GM18505 (cell line): Measurements from ENCODE around the gene KRT9.

ENCODE experiments used
- ATAC-seq: cut with Tn5 transposase; IDR thresholded peaks from one replicate; pipeline ENCODE4 v1.9.1; 2021; ENCODE audit not compliant: unreplicated experiment
- POLR2A ChIP-seq: IDR thresholded peaks from 4 replicates; pipeline ENCODE4 v1.6.1; 2011; ENCODE audit warnings: borderline replicate concordance; ENCODE audit not compliant: insufficient read depth, insufficient read length; ENCODE audit errors: extremely low read depth

Gene KRT9

DNA sequence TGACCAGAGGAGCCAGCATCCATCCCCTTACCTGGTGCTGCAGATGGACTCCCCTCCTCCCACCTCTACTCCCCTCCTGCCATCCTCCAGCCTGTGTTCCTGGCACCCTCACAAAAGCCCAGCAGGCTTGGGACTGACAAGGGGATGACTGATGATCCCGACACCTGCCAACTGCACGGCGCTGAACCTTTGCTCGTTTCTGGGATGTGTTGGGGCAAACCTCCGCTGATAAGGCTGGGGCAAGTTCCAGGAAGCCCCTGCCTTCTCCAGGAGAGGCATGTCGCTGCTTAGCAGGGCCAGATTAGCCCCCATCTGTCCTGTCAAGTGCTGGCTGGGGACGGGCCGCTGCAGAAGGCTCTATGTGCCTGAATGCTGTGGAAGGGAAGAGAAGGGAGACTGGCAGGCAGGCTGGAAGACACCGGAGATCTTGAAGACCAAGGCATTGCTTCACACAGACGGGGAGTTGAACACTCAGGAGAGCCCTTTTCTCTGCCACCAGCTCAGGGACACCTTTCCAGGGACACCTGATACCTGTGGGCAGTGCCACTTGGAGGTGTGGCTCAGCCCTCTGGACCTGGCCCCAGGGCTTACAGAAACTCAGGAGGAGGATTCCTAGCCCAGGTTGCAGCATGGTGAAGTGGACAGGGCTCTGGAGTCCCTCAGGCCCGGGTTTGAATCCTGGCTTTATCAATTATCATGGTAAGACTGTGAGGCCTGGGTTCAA, 52.2 kb downstream of the KRT9 start:
- ATAC-seq = no peak
- TF ChIP-seq POLR2A = no peak

DNA sequence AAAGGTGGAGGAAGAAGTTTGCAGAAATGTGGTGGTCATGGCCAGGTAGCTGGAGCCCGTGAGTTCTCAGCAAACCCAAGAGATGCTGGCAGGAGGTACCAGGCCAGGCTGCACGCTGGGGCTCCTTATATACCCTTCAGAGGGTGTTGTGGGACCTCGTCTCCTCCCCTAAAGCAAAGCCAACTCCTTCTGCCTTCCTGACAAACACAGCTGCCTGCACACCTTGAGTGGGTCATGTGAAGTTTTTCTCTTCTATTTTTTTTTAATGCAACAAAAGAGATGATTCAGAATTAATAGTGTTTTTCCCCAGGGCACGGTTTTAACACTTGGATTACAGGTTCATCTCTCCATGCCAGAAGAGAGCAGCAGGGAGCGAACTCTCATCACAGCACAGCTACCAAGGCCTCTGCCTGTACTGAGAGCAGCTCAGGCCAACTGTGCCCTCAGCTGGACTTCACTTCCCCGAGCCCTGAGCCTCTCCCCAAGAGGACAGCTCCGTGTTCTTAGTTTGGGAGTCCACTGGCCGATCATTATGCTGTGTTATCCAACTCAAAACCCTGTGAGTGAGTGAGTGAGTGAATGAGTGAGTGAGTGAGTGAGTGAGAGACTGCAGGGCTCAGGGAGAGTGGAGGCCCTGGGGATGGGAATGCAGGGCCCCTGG, 52.9 kb downstream of the KRT9 start, which contains the start of gene KRT15:
Gene KRT15 (minus strand): TSS at position 102 of the 661 bp plus-strand sequence. CDS start 63 bp downstream, at position 39.
- ATAC-seq = no peak
- TF ChIP-seq POLR2A = no peak

GRCh38 chr17:41518031-41518430, 53.8 kb downstream of the KRT9 start:
- no peak for ATAC-seq
- no peak for TF ChIP-seq POLR2A

- TF ChIP-seq POLR2A = no peak
- no peak for ATAC-seq
These were observed 55.0 kb downstream of the KRT9 start for GRCh38 chr17:41516830-41517283.

DNA sequence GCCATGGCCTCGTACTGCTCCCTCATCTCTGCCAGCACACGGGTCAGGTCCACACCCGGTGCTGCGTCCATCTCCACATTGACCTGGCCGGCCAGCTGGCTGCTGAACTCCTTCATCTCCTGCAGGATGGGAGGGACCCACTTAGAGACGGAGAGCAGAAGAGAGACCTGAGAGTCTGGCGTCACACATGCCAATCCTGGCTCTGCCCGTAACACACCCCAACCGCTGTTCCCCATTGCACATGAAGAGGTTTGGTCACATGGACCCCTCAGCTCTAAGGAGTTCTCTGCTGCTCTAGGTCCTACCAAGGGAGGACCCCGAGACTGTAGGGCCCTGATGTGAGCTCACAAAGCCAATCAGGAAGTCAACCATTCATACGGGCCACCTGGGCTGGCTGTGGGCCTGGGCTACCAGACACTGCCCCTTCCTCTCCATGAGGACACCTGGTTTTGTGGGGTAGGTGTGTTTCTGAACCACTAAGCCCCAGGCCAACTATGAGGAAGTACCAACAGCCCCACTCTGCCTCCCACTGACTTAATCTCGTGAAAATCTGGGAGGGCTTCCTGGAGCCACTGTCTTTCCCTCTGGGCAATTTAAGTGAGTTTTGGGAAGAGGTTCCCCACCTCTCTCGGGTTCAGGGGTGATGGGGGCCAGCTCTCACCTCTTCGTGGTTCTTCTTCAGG, 55.6 kb downstream of the KRT9 start:
- TF ChIP-seq POLR2A = no peak
- no peak for ATAC-seq
